Thoracic aorta (tissue), 2 donors: Measurements from ENCODE around the gene CASP8. TPM values are rescaled to one million over a fixed set of nuclear protein-coding genes. Genes with fewer than 3 reads are reported as not detected.

Experiments
- ATAC-seq: fragments of 150-250 bp; one replicate; pipeline ENCODE4 v1.8.0; 2017; ENCODE audit warnings: low read depth; ENCODE audit not compliant: insufficient number of reproducible peaks, low FRiP score
- DNase-seq: peaks from one replicate; pipeline ENCODE4 v3.0.0-alpha.2; 2020; ENCODE audit warnings: low spot score
- H3K27ac ChIP-seq, 2 donors: fragments of 200-600 bp; sonication (generic); 1 replicate in 1 of 2; 2 replicates in 1 of 2; pipeline ENCODE4 v1.5.1; 2016; ENCODE audit warnings: mild to moderate bottlenecking in 2 of 2, moderate library complexity in 2 of 2
- H3K27me3 ChIP-seq: fragments of 200-600 bp; sonication (generic); replicated peaks from 2 replicates; pipeline ENCODE4 v1.6.0; 2016; ENCODE audit warnings: mild to moderate bottlenecking; ENCODE audit not compliant: insufficient read depth
- H3K36me3 ChIP-seq: fragments of 200-600 bp; sonication (generic); one replicate; pipeline ENCODE4 v1.5.1; 2016
- H3K4me1 ChIP-seq, 2 donors: fragments of 200-600 bp; sonication (generic); 1 replicate in 1 of 2; 2 replicates in 1 of 2; pipeline versions ENCODE4 v1.5.1 to v1.6.0; 2016; ENCODE audit warnings: low read depth in 2 of 2, mild to moderate bottlenecking in 1 of 2; ENCODE audit not compliant: control insufficient read depth in 1 of 2
- H3K4me3 ChIP-seq: fragments of 200-600 bp; sonication (generic); 2 replicates; pipeline ENCODE4 v1.5.1; 2016; ENCODE audit warnings: mild to moderate bottlenecking
- H3K9me3 ChIP-seq: fragments of 200-600 bp; sonication (generic); 2 replicates; pipeline ENCODE4 v1.5.1; 2016
- total RNA-seq, 2 donors: library from RNA; depleted of rRNA; stranded (reverse); fragments of >200 nt; gene quantifications; one replicate each; pipeline versions ENCODE4 v1.1.0 to v1.2.3, GENCODE V29; 2016
- TF ChIP-seq, protein P1 (sequence below): fragments of 200-600 bp; sonication (generic); IDR thresholded peaks from one replicate; pipeline ENCODE4 v1.5.1; 2019; ENCODE audit warnings: antibody characterized with exemption

CASP8 gene
- total RNA-seq, 2 donors from 2014 or later: 11.5 to 14.6 TPM

DNA sequence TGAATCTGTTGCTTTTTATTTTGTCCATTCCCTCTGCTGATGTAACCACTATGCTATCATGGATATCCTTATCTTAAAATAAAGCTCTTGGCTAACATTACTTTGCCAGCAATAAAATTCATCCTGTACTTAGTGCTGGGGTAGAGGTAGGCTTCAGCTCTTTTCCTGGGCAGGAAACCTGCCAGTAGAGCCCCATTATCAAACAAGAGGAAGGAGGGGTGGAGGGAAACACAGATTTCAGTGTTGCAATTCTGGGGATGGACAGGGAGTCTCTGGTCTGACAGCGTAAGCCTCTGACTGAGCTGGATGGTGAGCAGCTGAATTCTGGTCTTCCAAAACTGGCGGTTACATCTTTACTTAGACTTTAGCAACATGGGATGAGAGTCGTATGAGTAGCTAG, 47.5 kb downstream of the CASP8 start:
- ATAC-seq (no peak), DNase-seq (no peak)
- H3K4me1 ChIP-seq: no peaks in the 10 kb centered on the region

DNA sequence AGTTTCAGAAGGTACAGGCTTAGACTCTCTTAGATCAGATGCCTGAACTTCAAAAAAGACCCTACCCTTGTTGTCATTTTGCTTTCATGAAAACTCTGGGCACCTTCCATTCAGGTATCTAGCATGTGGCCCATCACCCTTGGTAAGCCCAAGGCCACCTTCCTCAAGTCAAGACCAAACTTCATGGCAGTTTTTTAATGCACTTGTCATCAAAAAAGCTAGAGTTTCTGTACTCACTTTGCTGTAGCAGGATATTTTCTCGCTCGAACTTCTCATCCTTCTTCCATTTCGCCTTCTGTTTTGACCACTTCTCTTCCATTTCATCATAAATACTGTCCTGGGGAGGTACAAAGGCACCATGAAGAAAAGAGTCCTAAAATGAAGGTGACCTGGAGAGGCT, 48.6 kb downstream of the CASP8 start:
- Histone ChIP-seq H3K4me3 (no peak overlapping the region), H3K4me1 (no peaks in the 10 kb centered on the region), H3K27ac (no peak overlapping the region), H3K9me3 (peaks cover 5% of the 10 kb centered on the region), H3K36me3 (peaks cover 16% of the 10 kb centered on the region), H3K27me3 (no peaks in the 10 kb centered on the region)
- TF ChIP-seq, protein P1, sequence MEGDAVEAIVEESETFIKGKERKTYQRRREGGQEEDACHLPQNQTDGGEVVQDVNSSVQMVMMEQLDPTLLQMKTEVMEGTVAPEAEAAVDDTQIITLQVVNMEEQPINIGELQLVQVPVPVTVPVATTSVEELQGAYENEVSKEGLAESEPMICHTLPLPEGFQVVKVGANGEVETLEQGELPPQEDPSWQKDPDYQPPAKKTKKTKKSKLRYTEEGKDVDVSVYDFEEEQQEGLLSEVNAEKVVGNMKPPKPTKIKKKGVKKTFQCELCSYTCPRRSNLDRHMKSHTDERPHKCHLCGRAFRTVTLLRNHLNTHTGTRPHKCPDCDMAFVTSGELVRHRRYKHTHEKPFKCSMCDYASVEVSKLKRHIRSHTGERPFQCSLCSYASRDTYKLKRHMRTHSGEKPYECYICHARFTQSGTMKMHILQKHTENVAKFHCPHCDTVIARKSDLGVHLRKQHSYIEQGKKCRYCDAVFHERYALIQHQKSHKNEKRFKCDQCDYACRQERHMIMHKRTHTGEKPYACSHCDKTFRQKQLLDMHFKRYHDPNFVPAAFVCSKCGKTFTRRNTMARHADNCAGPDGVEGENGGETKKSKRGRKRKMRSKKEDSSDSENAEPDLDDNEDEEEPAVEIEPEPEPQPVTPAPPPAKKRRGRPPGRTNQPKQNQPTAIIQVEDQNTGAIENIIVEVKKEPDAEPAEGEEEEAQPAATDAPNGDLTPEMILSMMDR: no peak
- DNase-seq (no peak), ATAC-seq (no peak)

More for the DNA sequence above, 47.5 kb downstream of the CASP8 start:
- Histone ChIP-seq H3K27me3 (no peaks in the 10 kb centered on the region), H3K4me3 (no peak overlapping the region), H3K27ac (no peak overlapping the region), H3K9me3 (peaks cover 5% of the 10 kb centered on the region), H3K36me3 (peaks cover 16% of the 10 kb centered on the region)
- TF ChIP-seq, protein P1: no peak

DNA sequence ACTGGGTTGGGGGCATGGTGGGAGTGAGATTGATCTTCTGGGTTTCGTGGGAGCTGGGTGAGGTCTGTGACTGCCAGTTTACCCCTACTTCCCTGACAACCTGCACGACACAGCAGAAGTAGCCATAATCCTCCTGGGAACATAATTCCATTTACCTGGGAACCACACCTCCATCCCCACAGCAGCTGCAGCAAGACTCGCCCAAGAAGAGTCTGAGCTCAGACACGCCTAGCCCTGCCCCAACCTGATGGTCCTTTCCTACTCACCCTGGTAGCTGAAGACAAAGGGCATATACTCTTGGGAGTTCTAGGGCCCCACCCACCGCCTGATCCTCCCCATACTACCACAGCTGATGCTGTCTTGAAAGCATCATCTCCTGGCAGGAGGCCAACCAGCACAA, 53.0 kb downstream of the CASP8 start:
- TF ChIP-seq, protein P1: no peak
- no peak for DNase-seq
- Histone ChIP-seq H3K4me3 (no peak overlapping the region), H3K9me3 (no peaks in the 10 kb centered on the region), H3K27me3 (no peaks in the 10 kb centered on the region), H3K36me3 (peaks cover 2% of the 10 kb centered on the region), H3K27ac (no peak overlapping the region), H3K4me1 (no peaks in the 10 kb centered on the region)
- no peak for ATAC-seq

DNA sequence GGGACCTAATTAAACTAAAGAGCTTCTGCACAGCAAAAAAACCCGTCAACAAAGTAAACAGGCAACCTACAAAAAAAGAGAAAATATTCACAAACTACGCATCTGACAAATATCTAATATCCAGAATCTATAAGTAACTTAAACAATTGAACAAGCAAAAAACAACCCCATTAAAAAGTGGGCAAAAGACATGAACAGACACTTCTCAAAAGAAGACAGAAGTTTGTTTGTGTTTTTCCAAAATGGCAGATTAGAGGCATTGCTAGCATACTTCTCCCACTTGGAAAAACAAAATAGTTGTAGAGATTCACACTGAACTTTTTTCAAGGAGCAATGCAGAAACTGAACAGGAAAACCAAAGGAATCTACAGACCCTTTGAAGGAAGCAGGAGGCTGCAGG, 59.2 kb downstream of the CASP8 start:
- Histone ChIP-seq H3K9me3 (no peaks in the 10 kb centered on the region), H3K27me3 (no peaks in the 10 kb centered on the region), H3K27ac (no peak overlapping the region), H3K36me3 (no peaks in the 10 kb centered on the region), H3K4me1 (no peaks in the 10 kb centered on the region), H3K4me3 (no peak overlapping the region)
- ATAC-seq: no peak
- TF ChIP-seq, protein P1: no peak
- no peak for DNase-seq

DNA sequence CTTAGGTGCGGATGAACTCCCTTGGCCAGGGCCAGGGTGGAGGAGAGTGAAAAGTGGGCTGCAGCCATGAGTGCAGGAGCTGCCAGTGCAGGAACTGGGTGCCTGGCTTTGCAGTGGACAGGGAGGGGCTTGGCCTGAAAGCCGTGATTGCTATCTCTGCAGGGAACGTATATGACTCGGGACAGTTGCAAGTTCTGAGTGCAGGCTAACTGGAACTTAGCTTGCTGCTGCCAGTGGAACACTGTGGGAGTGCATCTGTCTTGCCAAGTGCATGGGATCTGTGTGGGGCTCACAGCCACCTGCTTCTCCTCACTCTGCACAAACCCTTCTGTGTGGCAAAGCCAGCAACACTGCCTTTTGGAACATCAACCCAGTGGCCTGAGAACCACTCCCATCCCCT, 59.9 kb downstream of the CASP8 start:
- H3K27me3 ChIP-seq: no peaks in the 10 kb centered on the region
- no peaks in the 10 kb centered on the region for H3K9me3 ChIP-seq
- H3K4me1 ChIP-seq: no peaks in the 10 kb centered on the region
- H3K27ac ChIP-seq: no peak overlapping the region
- ATAC-seq (no peak), DNase-seq (no peak)
- no peak overlapping the region for H3K4me3 ChIP-seq
- H3K36me3 ChIP-seq: no peaks in the 10 kb centered on the region
- TF ChIP-seq, protein P1: no peak
